Lower leg skin (tissue), 3 donors: ENCODE results near the gene TBC1D10A.

Experiments used
- POLR2A ChIP-seq, 2 donors: fragments of 450-650 bp; IDR thresholded peaks; one replicate each; pipeline ENCODE4 v1.6.1; 2016 to 2017; ENCODE audit warnings: antibody characterized with exemption in 2 of 2, mild to moderate bottlenecking in 1 of 2, moderate library complexity in 1 of 2
- TF ChIP-seq, protein P1 (sequence below), 3 donors: fragments of 450-650 bp; IDR thresholded peaks; one replicate each; pipeline ENCODE4 v1.5.1; 2016; ENCODE audit warnings: antibody characterized with exemption in 3 of 3, mild to moderate bottlenecking in 3 of 3, moderate library complexity in 2 of 3

DNA sequence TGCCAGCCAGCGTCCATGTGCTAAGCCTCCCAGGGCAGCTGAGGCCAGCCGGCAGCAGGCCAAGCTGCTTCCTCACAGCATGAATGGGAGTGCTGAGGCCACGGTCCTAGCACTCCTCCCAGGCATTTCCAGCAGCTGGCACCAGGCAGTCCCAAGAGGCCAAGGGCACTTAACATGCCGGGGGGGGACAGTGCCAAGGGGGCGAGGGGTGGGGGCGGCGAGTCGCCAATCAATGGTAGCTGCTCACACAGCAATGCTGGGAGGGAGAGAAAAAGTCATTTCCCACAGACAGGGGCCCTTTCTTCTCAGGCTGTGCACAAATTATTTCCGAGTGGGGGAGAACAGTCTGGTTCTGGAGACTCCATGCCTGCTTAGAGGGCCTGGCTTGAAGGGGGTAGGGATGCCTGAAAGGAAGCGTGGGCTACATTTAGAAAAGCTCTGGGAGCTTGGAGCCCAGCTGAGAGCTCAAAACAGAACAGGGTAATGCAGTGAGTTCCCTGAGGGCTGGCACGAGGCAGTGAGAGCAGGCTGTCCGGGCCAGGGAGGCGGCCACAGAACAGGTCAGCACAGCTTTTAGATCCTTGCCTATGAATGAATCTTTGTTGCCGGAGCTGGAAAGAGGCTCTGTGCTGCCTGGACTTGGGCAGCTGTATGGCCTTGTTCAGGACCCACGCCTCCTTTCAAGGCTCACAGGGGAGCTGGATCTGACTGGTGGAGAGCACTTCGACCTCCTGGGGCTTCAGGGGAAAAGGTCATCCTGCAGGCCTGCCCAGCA lies 14.4 kb upstream of the TBC1D10A start:
- TF ChIP-seq, protein P1, sequence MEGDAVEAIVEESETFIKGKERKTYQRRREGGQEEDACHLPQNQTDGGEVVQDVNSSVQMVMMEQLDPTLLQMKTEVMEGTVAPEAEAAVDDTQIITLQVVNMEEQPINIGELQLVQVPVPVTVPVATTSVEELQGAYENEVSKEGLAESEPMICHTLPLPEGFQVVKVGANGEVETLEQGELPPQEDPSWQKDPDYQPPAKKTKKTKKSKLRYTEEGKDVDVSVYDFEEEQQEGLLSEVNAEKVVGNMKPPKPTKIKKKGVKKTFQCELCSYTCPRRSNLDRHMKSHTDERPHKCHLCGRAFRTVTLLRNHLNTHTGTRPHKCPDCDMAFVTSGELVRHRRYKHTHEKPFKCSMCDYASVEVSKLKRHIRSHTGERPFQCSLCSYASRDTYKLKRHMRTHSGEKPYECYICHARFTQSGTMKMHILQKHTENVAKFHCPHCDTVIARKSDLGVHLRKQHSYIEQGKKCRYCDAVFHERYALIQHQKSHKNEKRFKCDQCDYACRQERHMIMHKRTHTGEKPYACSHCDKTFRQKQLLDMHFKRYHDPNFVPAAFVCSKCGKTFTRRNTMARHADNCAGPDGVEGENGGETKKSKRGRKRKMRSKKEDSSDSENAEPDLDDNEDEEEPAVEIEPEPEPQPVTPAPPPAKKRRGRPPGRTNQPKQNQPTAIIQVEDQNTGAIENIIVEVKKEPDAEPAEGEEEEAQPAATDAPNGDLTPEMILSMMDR (IDR thresholded peaks at IDR 0.05) = no peak
- TF ChIP-seq POLR2A (IDR thresholded peaks at IDR 0.05) = no peak
